G401.6 (cell line): ENCODE results near the gene ASB16.
"Not testable (repeated sequence)": the region's sequence is repeated elsewhere in the genome, so short reads cannot be mapped to it uniquely, and the experiment has no call there.

Experiments
- FAIRE-seq: peaks from 2 replicates; lab custom pipeline; 2012; peaks lifted over from hg19 to GRCh38; lab: Jason Lieb, UNC

ASB16 gene

GRCh38 chr17:44170499-44171201 lies at the start of gene ASB16:
Gene ASB16 (plus strand): TSS chr17:44170704. CDS start chr17:44170790, 86 bp downstream.
- FAIRE-seq: no peak

- no peak for FAIRE-seq
These were observed 49.5 kb upstream of the ASB16 start for GRCh38 chr17:44120851-44121605.

- no peak for FAIRE-seq
These were observed 48.3 kb upstream of the ASB16 start for GRCh38 chr17:44121997-44122815.

GRCh38 chr17:44122816-44123355 lies 47.6 kb upstream of the ASB16 start:
- FAIRE-seq: no peak

GRCh38 chr17:44123356-44124117 lies 47.0 kb upstream of the ASB16 start, which contains the start of gene HDAC5:
Gene HDAC5 (minus strand): TSS chr17:44123641. CDS start chr17:44117515, 6,126 bp downstream.
- no peak for FAIRE-seq

GRCh38 chr17:44124118-44124438 lies 46.4 kb upstream of the ASB16 start:
- no peak for FAIRE-seq

- no peak for FAIRE-seq
These were observed 42.1 kb upstream of the ASB16 start for GRCh38 chr17:44128383-44128782.

GRCh38 chr17:44130693-44131349 lies 39.7 kb upstream of the ASB16 start:
- FAIRE-seq: no peak

- FAIRE-seq: not testable (repeated sequence)
These were observed 39.1 kb upstream of the ASB16 start for GRCh38 chr17:44131372-44131771.

GRCh38 chr17:44132275-44132821 lies 38.2 kb upstream of the ASB16 start:
- no peak for FAIRE-seq

- FAIRE-seq: no peak
These were observed 36.5 kb upstream of the ASB16 start for GRCh38 chr17:44133918-44134476.

- no peak for FAIRE-seq
These were observed 35.5 kb upstream of the ASB16 start for GRCh38 chr17:44134752-44135568.

GRCh38 chr17:44137891-44138709 lies 32.4 kb upstream of the ASB16 start:
- FAIRE-seq: no peak

GRCh38 chr17:44143921-44144320 lies 26.6 kb upstream of the ASB16 start:
- not testable (repeated sequence) for FAIRE-seq

- no peak for FAIRE-seq
These were observed 25.4 kb upstream of the ASB16 start for GRCh38 chr17:44144966-44145739.

- no peak for FAIRE-seq
These were observed 23.8 kb upstream of the ASB16 start for GRCh38 chr17:44146375-44147346.

GRCh38 chr17:44147812-44148211 lies 22.7 kb upstream of the ASB16 start:
- no peak for FAIRE-seq
